Karpas-422 (cell line): Measurements from ENCODE around the gene SDR39U1. TPM values are rescaled to one million over a fixed set of nuclear protein-coding genes. Genes with fewer than 3 reads are reported as not detected.

ENCODE experiments used
- DNase-seq: peaks from one replicate; pipeline ENCODE4 v3.0.0-alpha.2; 2015
- H2AFZ ChIP-seq: fragments of 200-600 bp; sonication (generic); 2 replicates; pipeline ENCODE4 v1.6.1; 2014; ENCODE audit warnings: antibody characterized with exemption, low read length, mixed read lengths
- H3K27ac ChIP-seq: fragments of 200-600 bp; sonication (generic); 2 replicates; pipeline ENCODE4 v1.5.1; 2014; ENCODE audit warnings: mild to moderate bottlenecking, low read length, moderate library complexity
- H3K27me3 ChIP-seq: fragments of 200-600 bp; sonication (generic); 2 replicates; pipeline ENCODE4 v1.6.1; 2014; ENCODE audit warnings: low read length, mixed read lengths
- H3K36me3 ChIP-seq: fragments of 200-600 bp; sonication (generic); 2 replicates; pipeline ENCODE4 v1.6.1; 2014; ENCODE audit warnings: low read length, mixed read lengths; ENCODE audit not compliant: insufficient read depth
- H3K4me1 ChIP-seq: fragments of 200-600 bp; sonication (generic); 2 replicates; pipeline ENCODE4 v1.6.1; 2014; ENCODE audit warnings: mild to moderate bottlenecking, low read length, mixed read lengths
- H3K4me2 ChIP-seq: fragments of 200-600 bp; sonication (generic); 2 replicates; pipeline ENCODE4 v1.6.1; 2014; ENCODE audit warnings: low read length, low read depth, mild to moderate bottlenecking; ENCODE audit not compliant: poor library complexity, severe bottlenecking
- H3K4me3 ChIP-seq: fragments of 200-600 bp; sonication (generic); 2 replicates; pipeline ENCODE4 v1.5.1; 2014; ENCODE audit warnings: mild to moderate bottlenecking, antibody characterized with exemption, low read length, mixed read lengths
- H3K79me2 ChIP-seq: fragments of 200-600 bp; sonication (generic); 2 replicates; pipeline ENCODE4 v1.6.1; 2014; ENCODE audit warnings: mild to moderate bottlenecking, low read length, mixed read lengths
- H3K9ac ChIP-seq: fragments of 200-600 bp; sonication (generic); 2 replicates; pipeline ENCODE4 v1.6.0; 2014; ENCODE audit warnings: low read length
- H3K9me2 ChIP-seq: fragments of 200-600 bp; sonication (generic), shearing (Covaris generic); replicated peaks from 2 replicates; pipeline ENCODE4 v1.6.0; 2014; ENCODE audit warnings: mild to moderate bottlenecking, low read length, moderate library complexity; ENCODE audit not compliant: insufficient read depth
- H3K9me3 ChIP-seq: fragments of 300-700, 200-600 bp; sonication (generic); 2 replicates; pipeline ENCODE4 v1.6.1; 2014; ENCODE audit warnings: low read length, mixed read lengths
- H4K20me1 ChIP-seq: fragments of 200-600 bp; sonication (generic); 2 replicates; pipeline ENCODE4 v1.6.1; 2014; ENCODE audit warnings: mild to moderate bottlenecking, antibody characterized with exemption, low read length, low read depth; ENCODE audit not compliant: insufficient read depth
- total RNA-seq: library from RNA; depleted of rRNA; stranded (reverse); fragments of >200 nt; shearing (Covaris generic); gene quantifications from 2 replicates; pipeline ENCODE4 v1.2.3, GENCODE V29; 2014; ENCODE audit warnings: low replicate concordance

The SDR39U1 gene
- total RNA-seq, 1 experiment from 2014 or later, result 53.3 TPM

GRCh38 chr14:24411443-24412389, 30.9 kb downstream of the SDR39U1 start:
- no peaks in the 10 kb centered on the region for H4K20me1 ChIP-seq
- no peaks in the 10 kb centered on the region for H3K9me3 ChIP-seq
- H3K79me2 ChIP-seq, result no peaks in the 10 kb centered on the region
- peak; percentile 85 for DNase-seq
- no peak overlapping the region for H3K4me3 ChIP-seq
- H2AFZ ChIP-seq, result no peak overlapping the region
- no peak overlapping the region for H3K9ac ChIP-seq
- H3K27ac ChIP-seq, result no peak overlapping the region
- H3K4me1 ChIP-seq, result no peaks in the 10 kb centered on the region
- H3K4me2 ChIP-seq, result no peak overlapping the region
- no peaks in the 10 kb centered on the region for H3K36me3 ChIP-seq
- H3K9me2 ChIP-seq, result no peaks in the 10 kb centered on the region
- H3K27me3 ChIP-seq, result no peaks in the 10 kb centered on the region

GRCh38 chr14:24409956-24410355, 32.6 kb downstream of the SDR39U1 start:
- H3K79me2 ChIP-seq, result no peaks in the 10 kb centered on the region
- no peak overlapping the region for H2AFZ ChIP-seq
- no peaks in the 10 kb centered on the region for H3K4me1 ChIP-seq
- H3K27ac ChIP-seq, result no peak overlapping the region
- no peak for DNase-seq
- no peaks in the 10 kb centered on the region for H3K27me3 ChIP-seq
- no peaks in the 10 kb centered on the region for H3K36me3 ChIP-seq
- no peaks in the 10 kb centered on the region for H3K9me2 ChIP-seq
- H3K4me2 ChIP-seq, result no peak overlapping the region
- H3K9ac ChIP-seq, result no peak overlapping the region
- no peak overlapping the region for H3K4me3 ChIP-seq
- H4K20me1 ChIP-seq, result no peaks in the 10 kb centered on the region
- H3K9me3 ChIP-seq, result no peaks in the 10 kb centered on the region

- Histone ChIP-seq H3K9me3 (no peaks in the 10 kb centered on the region), H3K4me2 (no peak overlapping the region), H3K4me3 (no peak overlapping the region), H3K9ac (no peak overlapping the region), H4K20me1 (no peaks in the 10 kb centered on the region), H3K79me2 (no peaks in the 10 kb centered on the region), H2AFZ (no peak overlapping the region), H3K9me2 (no peaks in the 10 kb centered on the region), H3K27ac (no peak overlapping the region), H3K4me1 (no peaks in the 10 kb centered on the region), H3K27me3 (no peaks in the 10 kb centered on the region), H3K36me3 (no peaks in the 10 kb centered on the region)
- DNase-seq, result no peak
These were observed 33.4 kb downstream of the SDR39U1 start for GRCh38 chr14:24409192-24409591.

GRCh38 chr14:24408764-24409163, 33.8 kb downstream of the SDR39U1 start:
- Histone ChIP-seq H3K79me2 (no peaks in the 10 kb centered on the region), H2AFZ (no peak overlapping the region), H3K27ac (no peak overlapping the region), H3K9me2 (no peaks in the 10 kb centered on the region), H4K20me1 (no peaks in the 10 kb centered on the region), H3K4me1 (no peaks in the 10 kb centered on the region), H3K4me3 (no peak overlapping the region), H3K4me2 (no peak overlapping the region), H3K27me3 (no peaks in the 10 kb centered on the region), H3K36me3 (no peaks in the 10 kb centered on the region), H3K9ac (no peak overlapping the region), H3K9me3 (no peaks in the 10 kb centered on the region)
- DNase-seq, result no peak

- Histone ChIP-seq H3K27me3 (no peaks in the 10 kb centered on the region), H3K27ac (no peak overlapping the region), H3K4me3 (no peak overlapping the region), H3K4me1 (no peaks in the 10 kb centered on the region), H3K36me3 (no peaks in the 10 kb centered on the region), H3K9me2 (no peaks in the 10 kb centered on the region), H3K9ac (no peak overlapping the region), H3K79me2 (no peaks in the 10 kb centered on the region), H3K9me3 (no peaks in the 10 kb centered on the region), H2AFZ (no peak overlapping the region), H3K4me2 (no peak overlapping the region), H4K20me1 (no peaks in the 10 kb centered on the region)
- no peak for DNase-seq
These were observed 34.8 kb downstream of the SDR39U1 start for GRCh38 chr14:24407608-24408325.

GRCh38 chr14:24406416-24406815, 36.2 kb downstream of the SDR39U1 start:
- Histone ChIP-seq H3K4me2 (no peak overlapping the region), H3K36me3 (no peaks in the 10 kb centered on the region), H3K9me2 (no peaks in the 10 kb centered on the region), H3K4me3 (no peak overlapping the region), H3K9me3 (no peaks in the 10 kb centered on the region), H3K27ac (no peak overlapping the region), H2AFZ (no peak overlapping the region), H3K4me1 (no peaks in the 10 kb centered on the region), H3K79me2 (no peaks in the 10 kb centered on the region), H4K20me1 (no peaks in the 10 kb centered on the region), H3K9ac (no peak overlapping the region), H3K27me3 (no peaks in the 10 kb centered on the region)
- no peak for DNase-seq

- Histone ChIP-seq H3K4me1 (no peaks in the 10 kb centered on the region), H3K27ac (no peak overlapping the region), H4K20me1 (no peaks in the 10 kb centered on the region), H3K9me2 (no peaks in the 10 kb centered on the region), H3K4me2 (no peak overlapping the region), H2AFZ (no peak overlapping the region), H3K9me3 (no peaks in the 10 kb centered on the region), H3K27me3 (no peaks in the 10 kb centered on the region), H3K36me3 (no peaks in the 10 kb centered on the region), H3K79me2 (no peaks in the 10 kb centered on the region), H3K4me3 (no peak overlapping the region), H3K9ac (no peak overlapping the region)
- no peak for DNase-seq
These were observed 37.8 kb downstream of the SDR39U1 start for GRCh38 chr14:24404814-24405213.

GRCh38 chr14:24403294-24403998, 39.1 kb downstream of the SDR39U1 start:
- Histone ChIP-seq H2AFZ (no peak overlapping the region), H3K4me3 (no peak overlapping the region), H4K20me1 (no peaks in the 10 kb centered on the region), H3K9me3 (no peaks in the 10 kb centered on the region), H3K27ac (no peak overlapping the region), H3K4me2 (no peak overlapping the region), H3K79me2 (no peaks in the 10 kb centered on the region), H3K27me3 (no peaks in the 10 kb centered on the region), H3K36me3 (no peaks in the 10 kb centered on the region), H3K9me2 (no peaks in the 10 kb centered on the region), H3K4me1 (no peaks in the 10 kb centered on the region), H3K9ac (no peak overlapping the region)
- DNase-seq, result no peak
